CD4-positive, CD25-positive, alpha-beta regulatory T cell (primary cell): ENCODE results near the gene PDE6D. TPM values are rescaled to one million over a fixed set of nuclear protein-coding genes. Genes with fewer than 3 reads are reported as not detected.

Experiments used
- ATAC-seq, 2 donors: fragments of 150-1000 bp; cut with Tn5 transposase; one replicate each; pipeline ENCODE4 v1.10.0; 2021; ENCODE audit warnings: low read depth in 2 of 2, moderate number of reproducible peaks in 2 of 2, moderate library complexity in 1 of 2
- DNase-seq, 3 donors: peaks; one replicate each; pipeline versions ENCODE4 v3.0.0 to v3.0.0-alpha.2; 2012 to 2022; ENCODE audit warnings: mixed read lengths in 1 of 3
- H3K27ac ChIP-seq: one replicate; pipeline ENCODE4 v1.7.0; 2013; ENCODE audit warnings: mild to moderate bottlenecking, low read length; ENCODE audit not compliant: insufficient read depth, poor library complexity, severe bottlenecking
- H3K27me3 ChIP-seq: one replicate; pipeline ENCODE4 v1.7.0; 2013; ENCODE audit warnings: low read length; ENCODE audit not compliant: control insufficient read depth, insufficient read depth
- H3K36me3 ChIP-seq: one replicate; pipeline ENCODE4 v1.7.0; 2013; ENCODE audit warnings: mild to moderate bottlenecking, low read length, moderate library complexity; ENCODE audit not compliant: control insufficient read depth, insufficient read depth
- H3K4me1 ChIP-seq: 2 replicates; pipeline ENCODE4 v1.7.0; 2013; ENCODE audit warnings: mild to moderate bottlenecking, low read length; ENCODE audit not compliant: insufficient read depth, control insufficient read depth, poor library complexity, severe bottlenecking
- H3K4me3 ChIP-seq: one replicate; pipeline ENCODE4 v1.7.0; 2013; ENCODE audit warnings: low read depth, mild to moderate bottlenecking, low read length, moderate library complexity
- H3K9me3 ChIP-seq, 2 experiments: 1 replicate in 1 of 2; 2 replicates in 1 of 2; pipeline ENCODE4 v1.7.0; 2013; ENCODE audit warnings: low read length in 2 of 2, mild to moderate bottlenecking in 1 of 2, moderate library complexity in 1 of 2; ENCODE audit not compliant: control insufficient read depth in 2 of 2
- H3K27ac Mint-ChIP-seq, 3 donors: one replicate each; pipeline ENCODE4 v1.8.0; 2020 to 2022; ENCODE audit warnings: mild to moderate bottlenecking in 3 of 3, mixed read lengths in 3 of 3, moderate library complexity in 2 of 3
- H3K27me3 Mint-ChIP-seq: one replicate; pipeline ENCODE4 v1.8.0; 2022; ENCODE audit warnings: mild to moderate bottlenecking, mixed read lengths
- H3K36me3 Mint-ChIP-seq: one replicate; pipeline ENCODE4 v1.8.0; 2020; ENCODE audit warnings: mixed read lengths
- H3K4me1 Mint-ChIP-seq, 4 donors: one replicate each; pipeline ENCODE4 v1.8.0; 2020 to 2022; ENCODE audit warnings: mixed read lengths in 4 of 4, mild to moderate bottlenecking in 1 of 4
- H3K4me3 Mint-ChIP-seq, 4 donors: one replicate each; pipeline ENCODE4 v1.8.0; 2020 to 2022; ENCODE audit warnings: mild to moderate bottlenecking in 4 of 4, mixed read lengths in 4 of 4, moderate library complexity in 3 of 4
- H3K9me3 Mint-ChIP-seq, 7 donors: one replicate each; pipeline ENCODE4 v1.8.0; 2020 to 2022; ENCODE audit warnings: mixed read lengths in 7 of 7, mild to moderate bottlenecking in 3 of 7, moderate library complexity in 2 of 7
- polyA plus RNA-seq, 4 donors: library from polyadenylated mRNA; unstranded; fragments of 300-500 nt; fragmentation: Illumina TruSeq; gene quantifications; one replicate each; pipeline ENCODE4 v1.2.3, GENCODE V29; 2021
- total RNA-seq: library from RNA; stranded (reverse); gene quantifications from one replicate; pipeline ENCODE4 v1.2.3, GENCODE V29; 2022

The PDE6D gene
- total and polyA plus RNA-seq, 5 donors from 2014 or later = 25.7 to 82.2 (median 59.5) TPM

GRCh38 chr2:231685349-231686191 lies 95.5 kb downstream of the PDE6D start:
- Mint-ChIP-seq H3K27me3 (peaks cover 13% of the 10 kb centered on the region), H3K4me3 (no peak overlapping the region), H3K4me1 (peaks cover 0 to 12% (median 4%) of the 10 kb centered on the region in 4 donors), H3K27ac (no peak overlapping the region), H3K9me3 (peaks cover 0 to 2% (median 0%) of the 10 kb centered on the region in 7 donors), H3K36me3 (no peaks in the 10 kb centered on the region)
- H3K4me1 ChIP-seq = peaks cover 3% of the 10 kb centered on the region
- DNase-seq (no peak), ATAC-seq (no peak)
- H3K4me3 ChIP-seq = no peak overlapping the region
- H3K36me3 ChIP-seq = no peaks in the 10 kb centered on the region
- no peaks in the 10 kb centered on the region for H3K27me3 ChIP-seq
- no peaks in the 10 kb centered on the region for H3K9me3 ChIP-seq
- no peak overlapping the region for H3K27ac ChIP-seq

- no peak overlapping the region for H3K27ac Mint-ChIP-seq
- DNase-seq (no peak), ATAC-seq (no peak)
- no peaks in the 10 kb centered on the region for H3K9me3 ChIP-seq
- H3K36me3 ChIP-seq = no peaks in the 10 kb centered on the region
- peaks cover 0 to 16% (median 4%) of the 10 kb centered on the region in 4 donors for H3K4me1 Mint-ChIP-seq
- H3K4me3 Mint-ChIP-seq = no peak overlapping the region
- H3K27ac ChIP-seq = no peak overlapping the region
- no peak overlapping the region for H3K4me3 ChIP-seq
- peaks cover 0 to 2% (median 0%) of the 10 kb centered on the region in 7 donors for H3K9me3 Mint-ChIP-seq
- no peaks in the 10 kb centered on the region for H3K27me3 ChIP-seq
- no peaks in the 10 kb centered on the region for H3K36me3 Mint-ChIP-seq
- peaks cover 3% of the 10 kb centered on the region for H3K4me1 ChIP-seq
- H3K27me3 Mint-ChIP-seq = peaks cover 18% of the 10 kb centered on the region
These were observed 96.5 kb downstream of the PDE6D start for GRCh38 chr2:231684314-231685223.

GRCh38 chr2:231683292-231684235 lies 97.5 kb downstream of the PDE6D start:
- ATAC-seq (no peak), DNase-seq (no peak)
- Mint-ChIP-seq H3K36me3 (no peaks in the 10 kb centered on the region), H3K27ac (no peak overlapping the region), H3K27me3 (peaks cover 21% of the 10 kb centered on the region), H3K9me3 (peaks cover 0 to 4% (median 0%) of the 10 kb centered on the region in 7 donors), H3K4me3 (no peak overlapping the region), H3K4me1 (peaks cover 0 to 16% (median 4%) of the 10 kb centered on the region in 4 donors)
- no peaks in the 10 kb centered on the region for H3K27me3 ChIP-seq
- no peaks in the 10 kb centered on the region for H3K9me3 ChIP-seq
- no peaks in the 10 kb centered on the region for H3K36me3 ChIP-seq
- no peak overlapping the region for H3K4me3 ChIP-seq
- H3K4me1 ChIP-seq = peaks cover 3% of the 10 kb centered on the region
- H3K27ac ChIP-seq = no peak overlapping the region

GRCh38 chr2:231682603-231683291 lies 98.3 kb downstream of the PDE6D start:
- no peak for ATAC-seq
- Histone ChIP-seq H3K4me3 (no peak overlapping the region), H3K36me3 (no peaks in the 10 kb centered on the region), H3K4me1 (peaks cover 3% of the 10 kb centered on the region), H3K9me3 (no peaks in the 10 kb centered on the region), H3K27ac (no peak overlapping the region), H3K27me3 (no peaks in the 10 kb centered on the region)
- Mint-ChIP-seq H3K27me3 (peaks cover 21% of the 10 kb centered on the region), H3K27ac (peak overlapping the region in 1 of 3 donors; percentile 67), H3K9me3 (peaks cover 0 to 4% (median 0%) of the 10 kb centered on the region in 7 donors), H3K4me3 (peak overlapping the region in 1 of 4 donors; percentile 48), H3K36me3 (no peaks in the 10 kb centered on the region), H3K4me1 (peaks cover 0 to 17% (median 4%) of the 10 kb centered on the region in 4 donors)
- DNase-seq = no peak

Other genes with a start within 250 kb of the PDE6D start
- gene TEX44, start 188.4 kb downstream of the PDE6D start, total RNA-seq = not detected
- gene TEX44, start 188.4 kb downstream of the PDE6D start, polyA plus RNA-seq = not detected
- 1,458 TPM for gene PTMA, start 72.8 kb downstream of the PDE6D start, total RNA-seq
- 1,000 to 10,000 TPM; 1,762 to 2,131 (median 2,045) TPM for gene PTMA, start 72.8 kb downstream of the PDE6D start, polyA plus RNA-seq
- gene COPS7B, start 5.2 kb upstream of the PDE6D start, total RNA-seq = 48.8 TPM
- gene COPS7B, start 5.2 kb upstream of the PDE6D start, polyA plus RNA-seq = 10 to 100 TPM; 23.6 to 31.0 (median 27.5) TPM
- not detected for gene NPPC, start 145.1 kb upstream of the PDE6D start, total RNA-seq
- gene NPPC, start 145.1 kb upstream of the PDE6D start, polyA plus RNA-seq = not detected
- 76.9 TPM for gene DIS3L2, start 180.4 kb upstream of the PDE6D start, total RNA-seq
- 10 to 100 TPM; 10.9 to 23.5 (median 17.2) TPM for gene DIS3L2, start 180.4 kb upstream of the PDE6D start, polyA plus RNA-seq